Stimulated activated CD4-positive, alpha-beta T cell treated with anti-CD3 and anti-CD28 coated beads, Interleukin-12 subunit alpha, Interleukin-12 subunit beta, amount 100 ng/mL, for 48 hours (primary cell): Measurements from ENCODE around the gene ARID5B.
"Not testable (repeated sequence)": the region's sequence is repeated elsewhere in the genome, so short reads cannot be mapped to it uniquely, and the experiment has no call there.

Experiments used
- DNase-seq, 3 donors: peaks; one replicate each; pipeline ENCODE4 v3.0.0-alpha.2; 2020; ENCODE audit warnings: low read depth in 2 of 3, low spot score in 1 of 3

ARID5B gene

GRCh38 chr10:61900829-61901792 is at the start of gene ARID5B:
Gene ARID5B (plus strand): TSS chr10:61901699. CDS start chr10:61901710, 11 bp downstream.
- DNase-seq = peak in 1 of 3 donors; percentile 40

GRCh38 chr10:61852261-61852660 is 49.2 kb upstream of the ARID5B start:
- no peak for DNase-seq

- no peak for DNase-seq
Measured at GRCh38 chr10:61855771-61856170, 45.7 kb upstream of the ARID5B start.

- DNase-seq = no peak
Measured at GRCh38 chr10:61857746-61858145, 43.8 kb upstream of the ARID5B start.

GRCh38 chr10:61859786-61860185 is 41.7 kb upstream of the ARID5B start:
- no peak for DNase-seq

GRCh38 chr10:61860964-61861758 is 40.3 kb upstream of the ARID5B start:
- no peak for DNase-seq

- DNase-seq = no peak
Measured at GRCh38 chr10:61863981-61864380, 37.5 kb upstream of the ARID5B start.

- no peak for DNase-seq
Measured at GRCh38 chr10:61866700-61867368, 34.7 kb upstream of the ARID5B start.

GRCh38 chr10:61867374-61867773 is 34.1 kb upstream of the ARID5B start:
- not testable (repeated sequence) for DNase-seq

- DNase-seq = peak in 2 of 3 donors; percentile 20 to 37
Measured at GRCh38 chr10:61867817-61868216, 33.7 kb upstream of the ARID5B start.

- no peak for DNase-seq
Measured at GRCh38 chr10:61869041-61869675, 32.3 kb upstream of the ARID5B start.

GRCh38 chr10:61869774-61870525 is 31.5 kb upstream of the ARID5B start:
- DNase-seq = no peak

- no peak for DNase-seq
Measured at GRCh38 chr10:61870526-61870895, 31.0 kb upstream of the ARID5B start.

- DNase-seq = no peak
Measured at GRCh38 chr10:61871487-61871886, 30.0 kb upstream of the ARID5B start.

GRCh38 chr10:61877887-61878739 is 23.4 kb upstream of the ARID5B start:
- DNase-seq = no peak

GRCh38 chr10:61878740-61879068 is 22.8 kb upstream of the ARID5B start:
- no peak for DNase-seq

- DNase-seq = peak; percentile 50 to 71 (median 68)
Measured at GRCh38 chr10:61882621-61883370, 18.7 kb upstream of the ARID5B start.

GRCh38 chr10:61883371-61884025 is 18.0 kb upstream of the ARID5B start:
- DNase-seq = no peak
